GM11168 (cell line): Measurements from ENCODE around the gene TPM2.

Source experiments
- in situ Hi-C: fragments of 300-500 bp; cut with MboI; formaldehyde crosslinking; loops from one replicate; pipeline ENCODE4 v1.12.0; 2022; ENCODE audit warnings: low sequenced_read_pairs; ENCODE audit not compliant: unreplicated experiment

TPM2 gene

DNA sequence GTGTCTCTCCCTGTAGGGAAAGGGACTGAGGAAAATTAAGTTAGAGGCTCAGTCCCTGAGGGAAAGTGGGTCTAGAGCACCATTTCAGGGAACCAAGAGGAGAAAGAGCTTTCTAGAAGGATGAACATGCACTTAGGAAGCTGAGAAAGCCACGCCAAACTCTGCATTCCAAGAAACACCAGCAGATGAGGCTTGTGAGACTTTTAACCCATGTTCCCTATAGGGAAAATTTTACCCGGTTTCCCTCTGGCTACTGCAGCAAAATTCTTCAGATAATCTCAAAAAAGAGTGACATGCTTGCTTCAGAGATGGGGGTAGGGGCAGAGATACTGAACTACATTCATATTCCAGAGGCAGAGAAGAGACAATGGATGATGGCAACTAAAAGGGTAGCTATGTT lies 33.7 kb upstream of the TPM2 start:
- in situ Hi-C loops, result no loop called here

DNA sequence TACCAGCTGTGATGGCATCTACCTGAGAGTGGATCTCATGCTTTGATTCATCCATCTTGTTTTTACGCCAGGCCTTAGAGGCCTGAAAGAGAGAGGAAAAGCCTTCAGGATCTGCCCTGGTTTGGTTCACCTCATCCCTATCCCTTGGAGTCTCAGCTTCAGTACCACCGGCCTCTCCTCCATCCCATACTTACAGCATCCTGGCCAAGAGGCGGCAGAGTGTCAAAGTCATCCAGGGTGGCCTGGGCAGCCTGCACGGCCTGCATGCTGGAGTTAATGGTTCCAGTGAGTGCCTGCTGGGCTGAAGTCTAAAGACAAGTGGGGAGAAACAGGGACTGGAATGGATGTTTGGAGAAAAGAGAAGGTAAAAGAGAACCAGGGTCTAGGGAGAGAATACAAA lies 29.8 kb upstream of the TPM2 start:
- in situ Hi-C loops, result no loop called here

DNA sequence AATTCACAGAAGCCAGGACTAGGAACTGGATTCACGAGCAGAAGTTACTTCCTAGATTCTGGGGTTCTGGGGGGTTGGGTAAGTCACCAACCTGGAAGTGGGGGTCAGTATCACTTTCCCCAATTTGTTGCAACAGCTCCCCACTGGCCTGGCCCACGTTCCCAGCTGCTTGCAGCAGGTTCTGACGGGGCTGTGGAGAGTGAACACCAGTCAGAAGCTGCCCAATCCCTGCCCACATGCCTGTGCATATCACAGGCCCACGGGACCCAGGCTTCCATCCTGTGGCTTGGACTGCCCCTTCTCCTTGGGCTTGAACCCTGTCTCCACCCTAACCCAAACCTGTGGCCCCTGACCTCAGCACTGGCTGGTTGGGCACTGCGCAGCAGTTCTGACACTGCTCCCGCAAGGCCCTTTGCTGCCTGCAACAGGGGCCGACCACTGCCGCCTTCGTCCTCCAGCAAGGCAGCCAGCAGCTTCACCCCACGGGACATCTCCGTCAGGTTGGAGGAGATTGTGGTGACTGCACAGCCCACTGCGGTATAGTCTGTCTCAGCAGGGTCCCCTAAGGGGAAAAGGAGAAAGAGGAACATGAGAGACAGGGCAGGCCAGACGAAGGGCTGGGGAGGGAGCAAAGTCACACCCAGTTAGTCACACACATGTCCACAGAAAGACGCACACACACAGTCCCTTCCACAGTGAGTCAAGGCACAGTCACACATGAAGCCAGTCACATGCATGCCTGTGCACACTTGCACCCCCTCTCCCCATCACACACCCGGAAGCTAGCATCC lies 29.2 kb upstream of the TPM2 start:
- in situ Hi-C loops, result no loop called here

DNA sequence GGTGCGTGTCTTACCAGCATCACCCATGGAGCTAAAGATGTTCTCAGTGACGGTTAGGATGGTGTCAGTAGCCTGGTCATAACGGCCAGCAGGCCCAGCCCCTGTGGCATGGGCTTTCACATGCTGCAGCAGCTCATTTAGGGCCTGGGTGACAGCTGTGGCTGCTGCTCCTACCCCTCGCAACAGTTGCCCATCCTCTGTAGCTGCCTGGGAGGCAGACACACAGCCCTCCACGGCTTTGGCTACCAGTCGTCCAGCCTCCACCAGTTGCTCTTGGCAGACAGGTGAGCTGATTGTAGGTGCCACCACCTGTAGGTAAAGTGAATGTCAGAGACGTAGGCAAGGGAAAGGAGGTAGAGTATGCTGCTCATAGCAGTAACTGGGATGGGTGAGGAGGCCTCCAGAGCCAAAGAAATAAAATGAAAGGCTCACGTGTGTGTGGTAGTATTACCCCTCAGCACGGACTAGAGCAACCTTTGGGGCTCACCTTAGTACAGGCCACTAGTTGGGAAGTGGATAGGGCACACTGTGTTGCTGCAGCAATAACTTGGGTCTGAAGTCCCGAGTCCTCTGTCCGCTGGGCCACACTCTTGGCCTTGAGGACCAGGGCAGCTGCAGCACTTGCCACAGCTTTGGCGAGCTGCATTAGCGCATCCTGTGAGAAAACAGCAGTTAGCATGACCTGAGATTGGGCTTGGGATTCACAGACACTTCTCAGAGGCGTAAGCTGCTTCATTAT lies 27.6 kb upstream of the TPM2 start:
- in situ Hi-C loops, result no loop called here

DNA sequence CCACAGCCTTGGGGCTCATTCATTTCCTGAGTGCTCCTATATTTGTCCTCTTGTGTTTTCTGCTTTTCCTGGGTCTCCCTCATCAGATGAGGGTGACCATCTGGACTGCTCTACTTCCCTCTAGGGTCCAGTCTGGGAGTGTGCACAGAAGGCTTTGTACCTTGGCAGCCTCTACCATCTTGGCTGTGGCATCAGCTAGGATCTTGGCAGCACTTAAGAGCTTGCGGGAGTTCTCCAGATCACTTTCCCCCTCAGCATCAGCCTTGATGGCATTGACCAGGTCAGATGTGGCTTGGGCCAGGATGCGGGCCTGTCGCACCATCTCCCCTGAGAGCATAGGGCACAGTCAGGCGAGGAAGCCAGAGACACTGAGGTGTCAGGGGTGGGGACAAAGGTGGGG lies 26.5 kb upstream of the TPM2 start:
- in situ Hi-C loops, result no loop called here

DNA sequence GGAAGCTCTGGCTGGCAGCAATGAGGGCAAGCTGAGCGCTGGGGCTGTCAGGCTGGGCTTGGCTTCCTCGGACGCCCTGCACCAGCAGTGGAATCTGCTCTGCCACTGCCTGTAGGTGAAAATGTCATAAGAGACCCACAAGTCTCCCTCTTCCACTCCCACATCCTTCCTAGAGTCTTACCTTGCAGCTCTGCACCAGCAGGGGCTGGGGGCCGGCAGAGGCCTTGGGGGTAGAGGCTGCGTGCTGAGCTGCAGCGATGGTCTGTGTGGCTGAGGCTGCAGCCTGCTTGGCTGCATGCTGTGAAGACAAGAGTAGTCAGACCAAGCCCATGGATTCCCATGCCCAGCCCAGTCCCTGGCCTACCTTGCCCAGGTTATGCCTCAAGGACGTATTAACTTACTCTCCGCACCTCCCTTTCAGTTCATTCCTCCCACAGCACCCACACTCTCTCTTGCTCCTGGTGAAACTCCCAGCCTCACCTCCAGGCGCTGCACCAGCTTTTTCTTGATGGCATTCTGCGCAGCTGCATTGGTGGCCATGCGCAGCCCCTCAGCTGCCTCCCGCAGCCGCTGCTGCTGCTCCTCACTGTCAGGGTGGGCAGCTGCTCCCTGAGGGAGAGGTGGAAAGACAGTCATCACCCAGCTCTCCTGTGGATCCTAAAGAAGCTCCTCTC lies 25.0 kb upstream of the TPM2 start:
- in situ Hi-C loops, result no loop called here

DNA sequence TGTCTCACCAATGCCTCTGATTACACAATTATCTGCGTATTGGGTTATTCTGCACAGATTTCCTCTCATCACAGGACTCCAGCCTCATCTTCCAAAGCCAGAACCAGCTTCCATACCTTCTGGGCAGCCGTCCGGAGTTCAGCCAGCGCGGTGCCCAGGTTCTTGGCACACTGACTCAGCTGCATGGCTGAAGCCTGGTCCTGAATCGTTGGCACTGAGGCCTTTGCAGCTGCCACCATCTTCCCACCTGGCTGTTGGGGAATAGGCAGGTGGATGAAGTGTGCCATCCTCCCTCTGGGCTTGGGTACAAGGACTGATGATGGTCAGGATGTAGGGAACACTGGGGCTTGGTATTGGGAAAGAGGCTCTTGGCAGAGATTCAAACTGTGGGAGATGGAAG lies 24.4 kb upstream of the TPM2 start:
- in situ Hi-C loops, result no loop called here

DNA sequence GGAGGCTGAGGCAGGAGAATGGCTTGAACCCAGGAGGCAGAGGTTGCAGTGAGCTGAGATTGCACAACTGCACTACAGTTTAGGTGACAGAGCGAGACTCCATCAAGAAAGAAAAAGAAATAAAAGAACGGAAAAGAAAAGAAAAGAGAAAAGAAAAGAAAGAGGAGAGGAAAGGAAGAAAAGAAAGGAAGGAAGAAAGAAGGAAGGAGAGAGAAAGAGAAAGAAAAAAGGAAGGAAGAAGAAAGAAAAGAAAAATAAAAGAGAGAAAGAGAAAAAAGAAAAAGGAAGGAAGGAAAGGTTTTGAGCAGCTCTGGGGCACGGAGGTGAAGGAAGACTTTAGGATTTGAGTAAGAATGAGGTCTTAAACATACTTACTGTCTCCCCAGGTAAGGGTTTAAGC lies 23.9 kb upstream of the TPM2 start:
- in situ Hi-C loops, result no loop called here

DNA sequence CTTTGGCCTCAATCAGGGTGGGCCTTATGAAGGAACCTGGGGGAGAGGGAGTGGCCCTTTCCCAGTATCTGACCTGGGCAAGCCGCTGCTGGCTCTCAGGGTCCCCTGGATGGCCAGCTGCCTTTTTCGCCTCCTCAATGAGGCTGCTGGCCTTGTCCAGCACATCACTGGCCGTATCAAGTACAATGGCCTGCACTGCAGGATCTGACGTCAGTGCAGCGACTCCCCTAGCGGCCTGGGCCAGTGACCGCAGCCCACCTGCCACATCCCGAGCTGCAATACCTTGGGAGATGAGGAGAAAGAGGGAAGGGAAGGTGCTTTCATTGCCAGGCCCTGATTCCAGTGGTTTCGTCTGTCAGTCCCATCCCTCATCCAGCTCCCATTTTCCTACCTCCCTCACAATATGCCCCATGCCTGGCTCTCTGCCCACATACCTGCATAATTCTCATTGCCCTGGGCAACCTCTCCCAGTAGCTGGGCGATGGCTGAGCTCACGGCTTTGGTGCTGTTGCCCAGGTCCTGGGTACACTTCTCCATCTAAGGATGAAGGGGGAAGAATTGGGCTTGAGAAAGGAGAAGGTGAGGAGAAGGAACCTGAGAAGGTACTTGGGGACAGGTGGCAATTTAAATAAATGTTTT lies 23.2 kb upstream of the TPM2 start:
- in situ Hi-C loops, result no loop called here

DNA sequence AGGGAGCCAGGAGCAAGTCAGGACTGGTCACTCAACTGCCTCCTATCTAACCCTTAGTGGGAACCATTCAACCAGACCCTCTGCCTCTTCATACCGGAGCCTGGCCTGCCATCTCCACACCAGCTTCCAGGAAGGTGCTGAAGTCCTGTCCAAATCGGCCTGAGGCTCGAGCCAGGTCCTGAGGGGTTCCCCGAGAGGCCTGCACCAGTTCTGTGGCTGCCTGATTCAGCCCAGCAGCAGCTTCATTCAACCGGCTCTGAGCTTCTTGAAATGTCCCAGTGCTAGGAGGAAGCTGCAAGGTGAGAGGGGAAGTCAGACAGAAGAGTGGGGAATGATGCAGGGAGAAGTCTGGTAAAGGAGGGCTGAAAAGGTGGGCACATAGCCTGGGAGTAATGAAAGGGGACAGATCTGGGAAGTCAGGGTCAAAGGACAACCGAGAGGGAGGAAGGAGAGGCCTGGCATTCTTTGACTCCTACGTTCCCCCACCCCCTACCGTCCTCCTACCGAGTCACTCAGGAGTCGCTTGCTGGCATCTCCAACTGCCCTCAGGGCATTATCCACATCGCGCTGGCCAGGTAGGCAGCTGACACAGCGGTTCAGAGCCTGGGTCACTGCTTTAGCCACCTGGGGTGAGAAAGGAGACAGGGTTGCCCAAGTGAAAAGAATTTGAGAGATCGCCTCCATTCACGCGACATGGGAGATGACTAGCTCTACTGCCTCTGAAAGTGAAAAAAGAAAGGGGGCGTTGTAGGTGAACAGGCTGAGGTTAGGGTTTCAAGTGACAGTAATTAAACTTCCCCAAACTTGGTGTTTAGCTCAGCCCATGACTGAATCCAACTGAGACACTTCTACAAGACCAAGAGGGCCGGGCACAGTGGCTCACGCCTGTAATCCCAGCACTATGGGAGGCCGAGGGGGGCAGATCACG lies 22.0 kb upstream of the TPM2 start:
- in situ Hi-C loops, result no loop called here

DNA sequence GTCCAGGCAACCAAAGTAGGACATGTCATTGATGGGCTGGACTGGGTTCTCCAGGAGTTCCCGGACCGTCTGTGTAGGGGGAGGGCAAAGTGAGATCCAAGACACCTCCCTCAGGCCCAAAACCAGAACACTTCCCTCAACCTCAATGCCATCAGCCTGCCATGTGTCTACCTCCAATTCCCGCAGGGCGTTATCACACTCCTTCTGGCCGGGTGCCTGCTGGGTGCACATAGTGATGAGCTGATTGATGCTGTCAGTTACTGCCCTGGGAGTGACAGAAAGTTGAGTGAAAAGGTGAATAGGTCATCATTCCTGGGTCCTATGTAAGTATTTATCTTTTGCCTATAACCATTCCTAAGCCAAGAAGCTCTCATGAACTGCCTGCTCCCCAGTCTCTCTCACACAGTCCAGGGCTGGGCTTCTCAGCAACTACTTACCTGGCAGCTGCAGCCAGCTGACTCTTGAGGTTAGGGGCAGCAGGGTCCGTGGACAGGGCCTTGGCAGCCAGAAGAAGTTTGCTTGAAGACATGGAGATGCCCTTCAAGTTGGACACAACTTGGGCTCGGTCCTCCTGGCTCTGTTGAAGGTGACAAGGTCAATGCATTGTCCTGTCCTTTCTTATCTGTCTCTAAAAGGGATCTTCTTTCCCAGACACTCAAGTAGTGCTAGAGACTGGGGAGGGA lies 21.2 kb upstream of the TPM2 start:
- in situ Hi-C loops, result no loop called here

DNA sequence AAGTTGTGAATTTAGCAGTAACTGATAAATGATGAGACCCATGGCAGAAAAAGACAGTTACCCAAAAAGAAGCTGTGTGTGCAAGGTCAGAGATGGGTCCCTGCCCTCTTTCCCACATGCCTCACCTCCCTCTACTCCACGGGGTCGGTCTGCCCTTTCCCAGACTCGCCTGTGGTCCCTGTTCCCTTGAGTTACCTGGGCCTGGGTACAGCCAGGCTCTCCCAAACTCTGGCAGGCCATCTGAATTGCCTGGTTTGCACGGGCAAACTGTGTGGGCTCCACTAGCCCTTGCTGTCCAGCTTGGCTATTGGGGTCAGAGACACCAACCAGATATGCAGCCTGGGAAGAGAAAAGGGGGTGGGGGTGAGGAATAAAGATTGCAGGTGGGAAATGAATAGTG lies 18.4 kb upstream of the TPM2 start:
- in situ Hi-C loops, result no loop called here

DNA sequence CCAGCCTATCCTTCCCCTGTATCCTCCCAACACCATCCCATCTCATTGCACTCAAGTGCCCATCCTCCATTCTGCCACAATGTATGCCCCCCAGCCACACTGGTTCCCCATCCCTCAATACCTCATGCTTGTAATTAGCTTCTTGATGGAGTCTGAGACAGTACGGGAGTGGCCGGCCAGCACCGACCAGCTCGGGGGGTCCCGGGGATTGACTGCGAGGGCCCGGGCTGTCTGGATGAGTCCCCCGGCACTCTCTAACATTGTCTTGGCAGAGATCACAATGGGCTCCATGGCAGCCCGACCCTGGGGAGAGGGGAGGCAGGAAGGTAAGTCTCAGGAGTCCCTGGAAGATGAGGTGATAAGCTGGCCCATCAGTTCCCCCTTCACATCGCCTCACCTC lies 17.2 kb upstream of the TPM2 start:
- in situ Hi-C loops, result no loop called here

DNA sequence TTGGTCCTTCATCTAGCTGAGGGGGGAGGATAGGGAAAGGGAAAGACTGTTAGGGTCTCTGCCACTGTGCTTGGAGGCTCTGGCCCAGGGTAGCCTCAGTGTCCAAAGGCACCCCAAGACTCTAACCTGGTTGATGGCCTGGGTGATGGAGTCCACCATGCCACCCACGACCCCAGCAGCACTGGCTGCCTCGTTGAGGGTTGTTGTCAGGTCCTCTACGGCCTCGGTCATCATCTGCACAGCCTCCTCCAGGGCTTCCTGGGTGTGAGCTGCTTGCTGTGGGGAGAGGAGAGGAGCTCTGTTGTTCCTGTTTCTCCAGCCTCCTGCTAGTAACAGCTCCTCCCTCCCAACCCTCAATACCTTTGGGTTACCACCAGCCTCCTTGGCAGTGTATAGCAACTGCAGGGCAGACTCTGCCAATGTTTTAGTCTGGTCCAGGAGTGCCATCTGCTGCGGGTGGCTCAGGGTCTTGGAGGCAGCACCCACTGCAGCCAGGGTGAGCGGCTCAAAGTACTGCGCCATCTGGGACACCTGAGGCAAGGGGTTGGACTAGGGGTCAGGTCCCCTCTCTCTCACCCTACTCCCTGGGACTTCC lies 16.2 kb upstream of the TPM2 start:
- in situ Hi-C loops, result no loop called here

DNA sequence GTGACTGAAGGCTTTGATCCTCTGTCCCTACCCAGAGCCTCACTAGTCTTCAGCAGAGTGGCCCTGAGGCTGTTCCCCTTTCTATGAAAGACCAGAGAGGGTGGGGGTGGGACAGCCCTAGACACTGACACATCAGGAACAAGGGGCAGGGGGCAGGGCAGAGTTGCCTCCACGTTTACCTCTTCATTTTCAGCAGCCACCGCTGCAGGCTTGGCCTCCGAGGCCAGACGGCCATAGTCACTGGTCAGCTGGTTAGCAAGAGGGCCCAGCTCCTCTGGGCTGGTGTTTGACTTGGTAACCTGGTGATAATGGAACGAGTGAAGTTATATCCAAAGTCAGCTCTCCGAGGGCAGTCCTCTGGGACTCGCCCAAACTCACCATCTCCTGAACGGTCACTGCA lies 15.6 kb upstream of the TPM2 start:
- in situ Hi-C loops, result no loop called here

DNA sequence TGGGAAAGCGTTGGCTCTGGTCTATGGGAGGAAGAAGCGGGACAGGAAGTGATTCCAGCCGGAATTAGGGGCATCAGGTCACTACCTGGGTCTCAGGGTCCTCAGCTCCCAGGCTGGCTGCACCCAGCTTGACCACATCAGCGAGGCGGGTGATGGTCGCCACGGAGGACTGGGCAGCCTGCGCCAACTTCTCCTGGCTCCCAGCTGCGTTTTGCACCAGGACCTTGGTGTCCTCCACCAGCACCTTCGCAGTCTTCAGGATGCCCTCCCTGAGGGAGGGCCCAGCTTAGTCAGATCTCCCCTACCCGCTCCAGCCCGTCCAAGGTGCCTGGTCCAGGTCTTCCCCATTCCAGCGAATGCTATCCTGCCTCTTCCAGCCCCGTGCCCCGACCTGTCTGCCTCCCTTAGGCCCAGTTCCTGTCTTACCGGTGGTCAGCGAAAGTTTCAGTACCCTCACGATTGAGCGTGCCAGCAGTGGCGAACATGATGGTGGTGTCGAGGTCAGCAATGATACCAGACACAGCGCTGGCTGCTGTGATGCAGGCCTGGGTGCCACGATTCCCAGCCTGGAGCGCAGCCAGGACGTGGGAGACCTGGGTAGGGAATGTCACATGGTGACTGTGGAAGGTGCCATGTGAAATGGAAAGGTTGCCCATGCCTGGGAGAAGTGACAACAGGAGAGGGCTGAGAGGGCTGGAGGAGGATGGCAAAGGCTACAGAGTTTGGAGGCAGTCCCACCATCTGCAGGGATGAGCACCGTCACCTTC lies 14.4 kb upstream of the TPM2 start:
- in situ Hi-C loops, result no loop called here

DNA sequence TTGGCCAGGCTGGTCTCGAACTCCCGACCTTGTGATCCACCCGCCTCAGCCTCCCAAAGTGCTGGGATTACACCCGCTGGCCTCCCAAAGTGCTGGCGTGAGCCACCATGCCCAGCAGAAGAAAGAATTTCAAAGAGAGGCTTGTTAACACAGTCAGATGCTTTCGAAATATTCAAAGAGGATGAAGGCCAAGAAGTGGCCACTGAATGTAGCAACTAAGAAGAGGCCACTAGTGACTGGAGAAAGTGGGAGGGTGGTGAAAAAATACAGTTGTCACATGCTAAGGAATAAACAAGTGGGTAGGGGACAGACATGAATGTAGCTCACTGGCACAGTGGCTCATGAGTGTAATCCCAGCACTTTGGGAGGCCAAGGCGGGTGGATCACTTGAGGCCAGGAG lies 13.0 kb upstream of the TPM2 start:
- in situ Hi-C loops, result no loop called here

DNA sequence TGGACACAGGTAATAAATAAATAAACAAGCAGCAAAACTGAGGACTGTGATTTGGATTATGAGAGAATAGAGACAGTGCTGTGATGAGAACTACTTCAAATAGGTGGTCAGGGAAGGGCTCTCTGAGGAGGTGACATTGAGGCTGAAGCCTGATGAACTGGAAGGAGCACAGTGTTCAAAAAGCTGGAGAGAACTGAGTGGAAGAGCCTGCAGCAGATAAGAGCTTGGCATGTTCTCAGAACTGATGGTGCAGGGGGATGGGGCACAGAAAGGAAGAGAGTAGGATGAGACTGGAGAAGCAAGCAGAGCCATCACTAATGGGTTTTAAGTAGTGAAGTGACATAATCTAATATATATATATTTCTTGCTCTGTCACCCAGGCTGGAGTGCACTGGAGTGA lies 11.2 kb upstream of the TPM2 start:
- in situ Hi-C loops, result no loop called here
